B cell (primary cell): Measurements from ENCODE around the gene SLC35A2. TPM values are rescaled to one million over a fixed set of nuclear protein-coding genes. Genes with fewer than 3 reads are reported as not detected.

Experiments used
- ATAC-seq: fragments of 200-7000 bp; cut with Tn5 transposase; one replicate; pipeline ENCODE4 v1.10.0; 2021; ENCODE audit warnings: low read depth, mild to moderate bottlenecking, moderate number of reproducible peaks, moderate library complexity
- CTCF ChIA-PET: fragments of 350-600 bp; sonication (Branson Sonifier 250); formaldehyde crosslinking; loops from one replicate; lab custom pipeline; 2021; ENCODE audit warnings: antibody characterized with exemption, inconsistent platforms; lab: Charles Lee
- POLR2A ChIA-PET: fragments of 350-600 bp; sonication (Branson Sonifier 250); formaldehyde crosslinking; loops from one replicate; lab custom pipeline; 2021; ENCODE audit warnings: antibody characterized with exemption; lab: Charles Lee
- DNase-seq: peaks from one replicate; pipeline ENCODE4 v3.0.0; 2013
- H2AFZ ChIP-seq: 2 replicates; pipeline ENCODE4 v1.6.1; 2012; ENCODE audit warnings: mild to moderate bottlenecking, low read depth, low read length; ENCODE audit not compliant: insufficient read depth, poor library complexity, severe bottlenecking
- H3K27ac ChIP-seq, 2 donors: 1 replicate in 1 of 2; 2 replicates in 1 of 2; pipeline ENCODE4 v1.5.1; 2012 to 2013; ENCODE audit warnings: low read length in 2 of 2, mild to moderate bottlenecking in 2 of 2, moderate library complexity in 1 of 2
- H3K27me3 ChIP-seq, 4 experiments: fragments of 200-600 bp in 1 of 4; sonication (generic) in 1 of 4; replicated peaks in 1 of 4; 1 replicate in 2 of 4; 2 replicates in 2 of 4; pipeline versions ENCODE4 v1.6.1 to v1.7.0; 2013 to 2016; ENCODE audit warnings: low read length in 3 of 4, mild to moderate bottlenecking in 2 of 4, mixed read lengths in 1 of 4, moderate library complexity in 1 of 4; ENCODE audit not compliant: insufficient read depth in 4 of 4, control insufficient read depth in 3 of 4; ENCODE audit errors: control extremely low read depth in 1 of 4
- H3K36me3 ChIP-seq, 2 experiments: replicated peaks in 1 of 2; 1 replicate in 1 of 2; 2 replicates in 1 of 2; pipeline versions ENCODE4 v1.6.1 to v1.7.1; 2013; ENCODE audit warnings: low read length in 1 of 2; ENCODE audit not compliant: insufficient read depth in 2 of 2, control insufficient read depth in 1 of 2; ENCODE audit errors: control extremely low read depth in 1 of 2, extremely low read depth in 1 of 2
- H3K4me1 ChIP-seq, 2 donors: fragments of 200-600 bp in 1 of 2; sonication (generic) in 1 of 2; 1 replicate in 1 of 2; 2 replicates in 1 of 2; pipeline versions ENCODE4 v1.5.1 to v1.6.1; 2013 to 2017; ENCODE audit warnings: low read length in 2 of 2; ENCODE audit not compliant: control insufficient read depth in 2 of 2, insufficient read depth in 2 of 2
- H3K4me2 ChIP-seq: replicated peaks from 2 replicates; pipeline ENCODE3; 2012; ENCODE audit warnings: mild to moderate bottlenecking, low read depth, low read length; ENCODE audit not compliant: poor library complexity, severe bottlenecking
- H3K4me3 ChIP-seq, 5 experiments: fragments of 200-600 bp in 1 of 5; sonication (generic) in 1 of 5; 1 replicate in 3 of 5; 2 replicates in 2 of 5; pipeline versions ENCODE4 v1.5.1 to v1.7.0; 2011 to 2016; ENCODE audit warnings: low read length in 4 of 5, mild to moderate bottlenecking in 4 of 5, low read depth in 2 of 5, control low read depth in 1 of 5, moderate library complexity in 1 of 5; ENCODE audit not compliant: insufficient read depth in 1 of 5; ENCODE audit errors: control extremely low read depth in 1 of 5, extremely low read depth in 1 of 5
- H3K79me2 ChIP-seq: fragments of 200-600 bp; sonication (generic); one replicate; pipeline ENCODE4 v1.6.0; 2016; ENCODE audit warnings: low read length; ENCODE audit not compliant: control insufficient read depth, insufficient read depth
- H3K9ac ChIP-seq: fragments of 200-600 bp; sonication (generic); 2 replicates; pipeline ENCODE4 v1.6.1; 2017; ENCODE audit warnings: mild to moderate bottlenecking, low read length, moderate library complexity
- H3K9me3 ChIP-seq, 3 donors: one replicate each; pipeline versions ENCODE4 v1.6.1 to v1.7.1; 2013; ENCODE audit warnings: low read length in 2 of 3; ENCODE audit not compliant: control insufficient read depth in 2 of 3, insufficient read depth in 1 of 3; ENCODE audit errors: control extremely low read depth in 1 of 3
- H4K20me1 ChIP-seq: 2 replicates; pipeline ENCODE4 v1.6.0; 2012; ENCODE audit warnings: mild to moderate bottlenecking, low read length; ENCODE audit not compliant: insufficient read depth, control insufficient read depth, poor library complexity, severe bottlenecking
- H3K27ac Mint-ChIP-seq: one replicate; pipeline ENCODE4 v1.8.0; 2021; ENCODE audit warnings: mixed read lengths
- H3K27me3 Mint-ChIP-seq: one replicate; pipeline ENCODE4 v1.8.0; 2021; ENCODE audit warnings: mixed read lengths
- H3K4me1 Mint-ChIP-seq: one replicate; pipeline ENCODE4 v1.8.0; 2021; ENCODE audit warnings: mixed read lengths
- H3K4me3 Mint-ChIP-seq: one replicate; pipeline ENCODE4 v1.8.0; 2021; ENCODE audit warnings: mixed read lengths
- H3K9me3 Mint-ChIP-seq: one replicate; pipeline ENCODE4 v1.8.0; 2022; ENCODE audit warnings: mixed read lengths; ENCODE audit not compliant: insufficient read depth
- EZH2 ChIP-seq: IDR thresholded peaks from 2 replicates; pipeline ENCODE4 v1.6.1; 2012; ENCODE audit warnings: borderline replicate concordance, low read depth, mild to moderate bottlenecking, moderate library complexity, low read length; ENCODE audit not compliant: insufficient read depth, poor library complexity, severe bottlenecking
- WGBS: methylation state at CpG from one replicate; pipeline ENCODE4 v1.1.5; 2013; ENCODE audit warnings: missing lambda C conversion rate; ENCODE audit not compliant: insufficient coverage; 5-methylcytosine and 5-hydroxymethylcytosine counted together
- intact Hi-C: fragments of 100-400 bp; cut with micrococcal nuclease; formaldehyde crosslinking; loops from one replicate; pipeline ENCODE4 v1.10.0; 2022
- polyA plus RNA-seq: library from polyadenylated mRNA; depleted of rRNA; stranded (reverse); fragments of >200 nt; gene quantifications from 2 replicates; pipeline ENCODE4 v1.2.3, GENCODE V29; 2012
- total RNA-seq, 2 donors: library from RNA; stranded (reverse); fragments of 120-200 nt in 1 of 2; gene quantifications; 1 replicate in 1 of 2; 2 replicates in 1 of 2; pipeline versions ENCODE4 v1.2.3 to v1.2.4, GENCODE V29; 2013 to 2022
- TF ChIP-seq, protein P1 (sequence below): fragments of 200-600 bp; IDR thresholded peaks from one replicate; pipeline ENCODE4 v1.8.0; 2022; ENCODE audit warnings: antibody characterized with exemption, mild to moderate bottlenecking

SLC35A2 gene
- total and polyA plus RNA-seq, 2 donors (not counting 1 experiment from before 2014, with no cell fraction given) = 19.1 to 22.0 TPM

DNA sequence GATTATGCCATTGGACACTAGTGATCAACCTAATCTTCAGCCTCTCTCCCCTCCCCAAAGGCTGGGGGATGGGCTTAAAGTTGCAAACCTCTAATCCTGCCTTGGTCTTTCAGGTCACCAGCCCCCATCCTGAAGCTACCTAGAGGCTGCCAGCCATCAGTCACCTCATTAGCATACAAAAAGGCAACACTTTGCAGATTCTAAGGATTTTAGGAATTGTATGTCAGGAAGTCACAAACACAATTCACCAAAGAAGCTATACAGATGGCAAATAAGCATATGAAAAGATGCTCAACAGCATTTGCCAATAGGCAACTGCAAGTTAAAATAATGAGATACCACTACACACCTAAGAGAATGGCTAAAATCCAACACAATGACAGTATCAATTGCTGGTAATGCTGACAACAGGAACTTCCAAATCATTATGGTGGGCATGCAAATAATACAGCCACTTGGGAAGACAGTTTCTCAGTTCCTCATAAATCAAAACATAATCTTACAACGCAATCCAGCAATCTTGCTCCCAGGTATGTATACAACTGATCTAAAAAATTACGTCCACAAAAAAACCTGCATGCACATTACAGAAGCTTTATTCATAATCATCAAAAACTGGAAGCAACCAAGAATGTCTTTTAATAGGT lies 16.4 kb upstream of the SLC35A2 start:
- H3K4me2 ChIP-seq = peak overlapping the region; percentile 64
- H2AFZ ChIP-seq = no peak overlapping the region
- peaks cover 51% of the 10 kb centered on the region for H3K79me2 ChIP-seq
- Mint-ChIP-seq H3K9me3 (no peaks in the 10 kb centered on the region), H3K4me3 (peak overlapping the region; percentile 59), H3K27ac (peak overlapping the region; percentile 74), H3K4me1 (peaks cover 37% of the 10 kb centered on the region), H3K27me3 (no peaks in the 10 kb centered on the region)
- CTCF ChIA-PET = interaction anchor here (0.8 to 2.1 kb wide), 2 partner anchors 10 to 12 kb away, joined by 3 to 9 read pairs; no protein-coding TSS in a partner anchor
- intact Hi-C loops = loop anchor here (1.0 kb wide), 1 partner anchor 9 kb away; the partner anchor contains the start of gene PIM2
- H3K4me3 ChIP-seq = peak overlapping the region in 1 of 5 experiments; percentile 22
- H3K27me3 ChIP-seq = no peaks in the 10 kb centered on the region
- TF ChIP-seq, protein P1, sequence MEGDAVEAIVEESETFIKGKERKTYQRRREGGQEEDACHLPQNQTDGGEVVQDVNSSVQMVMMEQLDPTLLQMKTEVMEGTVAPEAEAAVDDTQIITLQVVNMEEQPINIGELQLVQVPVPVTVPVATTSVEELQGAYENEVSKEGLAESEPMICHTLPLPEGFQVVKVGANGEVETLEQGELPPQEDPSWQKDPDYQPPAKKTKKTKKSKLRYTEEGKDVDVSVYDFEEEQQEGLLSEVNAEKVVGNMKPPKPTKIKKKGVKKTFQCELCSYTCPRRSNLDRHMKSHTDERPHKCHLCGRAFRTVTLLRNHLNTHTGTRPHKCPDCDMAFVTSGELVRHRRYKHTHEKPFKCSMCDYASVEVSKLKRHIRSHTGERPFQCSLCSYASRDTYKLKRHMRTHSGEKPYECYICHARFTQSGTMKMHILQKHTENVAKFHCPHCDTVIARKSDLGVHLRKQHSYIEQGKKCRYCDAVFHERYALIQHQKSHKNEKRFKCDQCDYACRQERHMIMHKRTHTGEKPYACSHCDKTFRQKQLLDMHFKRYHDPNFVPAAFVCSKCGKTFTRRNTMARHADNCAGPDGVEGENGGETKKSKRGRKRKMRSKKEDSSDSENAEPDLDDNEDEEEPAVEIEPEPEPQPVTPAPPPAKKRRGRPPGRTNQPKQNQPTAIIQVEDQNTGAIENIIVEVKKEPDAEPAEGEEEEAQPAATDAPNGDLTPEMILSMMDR = no peak
- TF ChIP-seq EZH2 = no peak
- WGBS = no CpG with 5 or more reads among the region's 2 CpGs
- POLR2A ChIA-PET = interaction anchor here (0.6 to 2.4 kb wide), 4 partner anchors 9 to 28 kb away, joined by 3 to 12 read pairs (median 6); no protein-coding TSS in a partner anchor
- peak overlapping the region in 1 of 2 donors; percentile 17 for H3K27ac ChIP-seq
- peaks cover 29 to 35% of the 10 kb centered on the region in 2 donors for H3K4me1 ChIP-seq
- ATAC-seq = peak; percentile 47
- peaks cover 0 to 35% of the 10 kb centered on the region in 2 experiments for H3K36me3 ChIP-seq
- H3K9me3 ChIP-seq = no peaks in the 10 kb centered on the region
- H3K9ac ChIP-seq = peak overlapping the region; percentile 26
- DNase-seq = peak; percentile 26
- no peaks in the 10 kb centered on the region for H4K20me1 ChIP-seq

DNA sequence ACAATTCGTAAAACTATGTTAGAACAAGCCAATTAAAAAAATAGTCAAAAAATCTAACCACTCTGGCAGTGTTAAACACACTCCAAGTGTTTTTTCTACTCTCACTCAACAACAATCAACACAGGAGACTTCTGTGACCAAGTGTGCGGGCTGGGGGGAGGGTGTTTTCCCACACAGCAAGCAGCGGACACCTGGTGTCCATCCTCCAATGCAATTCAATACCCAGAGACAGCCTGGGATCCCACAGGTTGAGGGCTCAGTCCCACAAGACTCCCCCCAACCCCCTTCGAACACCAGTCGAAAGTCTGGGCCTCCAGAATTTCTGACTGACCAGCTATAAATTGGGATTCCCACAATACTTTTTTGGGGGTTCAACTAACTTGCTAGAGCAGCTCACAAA lies 15.7 kb upstream of the SLC35A2 start:
- H3K4me3 ChIP-seq = no peak overlapping the region
- Mint-ChIP-seq H3K27me3 (no peaks in the 10 kb centered on the region), H3K27ac (no peak overlapping the region), H3K4me3 (no peak overlapping the region), H3K9me3 (no peaks in the 10 kb centered on the region), H3K4me1 (peaks cover 36% of the 10 kb centered on the region)
- H2AFZ ChIP-seq = no peak overlapping the region
- DNase-seq (no peak), ATAC-seq (no peak)
- ChIA-PET CTCF (interaction anchor here (0.8 to 2.1 kb wide), 2 partner anchors 10 to 13 kb away, joined by 3 to 9 read pairs; no protein-coding TSS in a partner anchor), POLR2A (interaction anchor here (0.5 to 2.4 kb wide), 4 partner anchors 10 to 20 kb away, joined by 3 to 12 read pairs (median 5); no protein-coding TSS in a partner anchor)
- H3K9me3 ChIP-seq = no peaks in the 10 kb centered on the region
- H3K27ac ChIP-seq = no peak overlapping the region
- peaks cover 28 to 31% of the 10 kb centered on the region in 2 donors for H3K4me1 ChIP-seq
- H3K4me2 ChIP-seq = peak overlapping the region; percentile 64
- H3K9ac ChIP-seq = no peak overlapping the region
- no peaks in the 10 kb centered on the region for H4K20me1 ChIP-seq
- no peak for TF ChIP-seq EZH2
- no CpG with 5 or more reads among the region's 5 CpGs for WGBS
- H3K79me2 ChIP-seq = peaks cover 54% of the 10 kb centered on the region
- intact Hi-C loops = no loop called here
- no peaks in the 10 kb centered on the region for H3K27me3 ChIP-seq
- peaks cover 0 to 38% of the 10 kb centered on the region in 2 experiments for H3K36me3 ChIP-seq
